Keratinocyte (primary cell): ENCODE measurements around the gene ATN1.

Source experiments
- CTCF ChIP-seq, 3 experiments: IDR thresholded peaks in 1 of 3; conservative IDR thresholded peaks in 1 of 3; optimal IDR thresholded peaks in 1 of 3; 2 replicates in 2 of 3; 3 replicates in 1 of 3; pipeline versions ENCODE3 to v1.5.1; 2011; ENCODE audit warnings: low read length in 3 of 3, mild to moderate bottlenecking in 3 of 3, moderate library complexity in 2 of 3, control low read depth in 1 of 3, inconsistent platforms in 1 of 3; ENCODE audit not compliant: insufficient read depth in 2 of 3; ENCODE audit errors: extremely low read depth in 1 of 3
- EZH2 ChIP-seq: IDR thresholded peaks from one replicate; pipeline ENCODE4 v1.6.1; 2012; ENCODE audit warnings: inconsistent platforms, mild to moderate bottlenecking, low read length, moderate library complexity

DNA sequence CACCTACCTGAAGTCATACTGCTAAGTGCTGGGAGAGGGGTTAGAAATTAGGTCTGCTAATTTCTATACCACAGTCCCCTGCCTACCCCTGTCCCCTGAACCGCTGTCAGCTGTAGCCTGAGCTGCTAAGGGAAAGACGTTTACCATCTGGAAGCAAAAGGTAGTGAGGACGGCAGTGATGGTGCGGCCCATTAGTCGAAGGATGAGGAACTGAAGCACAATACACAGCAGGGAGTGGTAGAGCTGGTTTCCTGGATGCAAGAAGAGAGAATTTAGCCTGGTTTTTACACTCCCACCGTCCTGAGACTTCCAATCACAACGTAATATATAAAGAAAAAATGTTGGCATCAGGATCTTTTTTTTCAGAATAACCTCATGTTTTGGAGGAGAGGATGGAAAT, 54.8 kb downstream of the ATN1 start:
- no peak for TF ChIP-seq CTCF (optimal IDR thresholded peaks at IDR 0.05 in 1 of 3, IDR thresholded peaks at IDR 0.05 in 1 of 3, conservative IDR thresholded peaks at IDR 0.05 in 1 of 3; ENCODE audit: extremely low read depth in 1 of 3, insufficient read depth in 2 of 3, low read length in 3 of 3)
- TF ChIP-seq EZH2: no peak
